HepG2 (cell line): ENCODE results near the gene MT1A. TPM values are rescaled to one million over a fixed set of nuclear protein-coding genes. Genes with fewer than 3 reads are reported as not detected.

Experiments used
- IKZF1 ChIP-seq: fragments of 450-650 bp; IDR thresholded peaks from 2 replicates; pipeline ENCODE4 v1.7.1; 2016
- KAT7 ChIP-seq: IDR thresholded peaks from 2 replicates; pipeline ENCODE4 v1.6.1; 2018; ENCODE audit warnings: borderline replicate concordance, missing compliant biosample characterization
- LCORL ChIP-seq, 2 experiments: fragments of 450-650 bp in 1 of 2; sonication (generic) in 1 of 2; formaldehyde crosslinking in 1 of 2; IDR thresholded peaks; 2 replicates each; pipeline versions ENCODE4 v1.5.0 to v1.6.1; 2017 to 2020; ENCODE audit warnings: antibody characterized with exemption in 1 of 2, missing genetic modification reagents in 1 of 2
- MED13 ChIP-seq: sonication (generic); formaldehyde crosslinking; IDR thresholded peaks from 2 replicates; pipeline ENCODE4 v1.5.0; 2020; ENCODE audit warnings: missing genetic modification reagents
- NONO ChIP-seq, 2 experiments: fragments of 450-650 bp in 1 of 2; sonication (generic) in 1 of 2; formaldehyde crosslinking in 1 of 2; IDR thresholded peaks in 1 of 2; conservative IDR thresholded peaks in 1 of 2; 2 replicates each; pipeline versions ENCODE4 v1.6.1 to v1.8.0; 2017 to 2022; ENCODE audit warnings: mild to moderate bottlenecking in 1 of 2, missing genetic modification reagents in 1 of 2, moderate library complexity in 1 of 2
- NR2C2 ChIP-seq: sonication (generic); formaldehyde crosslinking; IDR thresholded peaks from 2 replicates; pipeline ENCODE4 v1.4.0; 2020; ENCODE audit warnings: missing genetic modification reagents, mild to moderate bottlenecking, moderate library complexity, borderline replicate concordance
- SALL1 ChIP-seq: sonication (generic); formaldehyde crosslinking; IDR thresholded peaks from 2 replicates; pipeline ENCODE4 v1.8.0; 2022; ENCODE audit warnings: mild to moderate bottlenecking, missing genetic modification reagents
- SCMH1 ChIP-seq: sonication (generic); formaldehyde crosslinking; IDR thresholded peaks from 2 replicates; pipeline ENCODE4 v1.9.0; 2021; ENCODE audit warnings: missing genetic modification reagents, mild to moderate bottlenecking, borderline replicate concordance
- SMAD3 ChIP-seq: sonication (generic); formaldehyde crosslinking; IDR thresholded peaks from 2 replicates; pipeline ENCODE4 v1.4.0; 2020; ENCODE audit warnings: missing genetic modification reagents
- SNAI1 ChIP-seq: sonication (generic); formaldehyde crosslinking; IDR thresholded peaks from 2 replicates; pipeline ENCODE4 v1.5.0; 2020; ENCODE audit warnings: mild to moderate bottlenecking, missing genetic modification reagents, borderline replicate concordance
- U2AF2 ChIP-seq: fragments of 200-400 bp; formaldehyde crosslinking; IDR thresholded peaks from 2 replicates; pipeline ENCODE4 v1.6.1; 2017; ENCODE audit warnings: low read depth, mild to moderate bottlenecking, low read length
- ZNF430 ChIP-seq: sonication (generic); formaldehyde crosslinking; IDR thresholded peaks from 2 replicates; pipeline ENCODE4 v1.9.0; 2021; ENCODE audit warnings: mild to moderate bottlenecking, missing genetic modification reagents
- ZNF83 ChIP-seq: sonication (generic); formaldehyde crosslinking; IDR thresholded peaks from 2 replicates; pipeline ENCODE4 v1.4.0; 2020; ENCODE audit warnings: missing genetic modification reagents, mild to moderate bottlenecking, borderline replicate concordance
- polyA plus RNA-seq, 8 experiments: library from polyadenylated mRNA; depleted of rRNA in 3 of 8; stranded (reverse) in 7 of 8; unstranded in 1 of 8; fragments of >200 nt; fragmentation: Illumina TruSeq in 4 of 8; extraction: Trizol in 4 of 8; gene quantifications; 2 replicates each; pipeline versions ENCODE4 v1.2.1 to v1.2.3, GENCODE V29; 2011 to 2016; ENCODE audit warnings: low read depth in 4 of 8, missing spikeins in 1 of 8, mixed read lengths in 1 of 8; ENCODE audit not compliant: insufficient read depth in 1 of 8
- total RNA-seq, 5 experiments: library from RNA; depleted of rRNA; stranded (reverse); fragments of >200 nt; fragmentation: Illumina TruSeq; extraction: Trizol; gene quantifications; 2 replicates each; pipeline ENCODE4 v1.2.3, GENCODE V29; 2016; ENCODE audit warnings: low read depth in 1 of 5
- TF ChIP-seq, protein P1 (sequence below): sonication (generic); formaldehyde crosslinking; IDR thresholded peaks from 2 replicates; pipeline ENCODE4 v1.8.1; 2023; ENCODE audit warnings: missing genetic modification reagents, inconsistent platforms, borderline replicate concordance
- TF ChIP-seq, protein P2 (sequence below): sonication (generic); formaldehyde crosslinking; IDR thresholded peaks from 2 replicates; pipeline ENCODE4 v1.5.1; 2020; ENCODE audit warnings: missing genetic modification reagents, mild to moderate bottlenecking, borderline replicate concordance
- TF ChIP-seq, protein P3 (sequence below): sonication (generic); formaldehyde crosslinking; IDR thresholded peaks from 2 replicates; pipeline ENCODE4 v1.4.0; 2020; ENCODE audit warnings: mild to moderate bottlenecking, missing genetic modification reagents
- TF ChIP-seq, protein P4 (sequence below): IDR thresholded peaks from 2 replicates; pipeline ENCODE4 v1.6.1; 2016; ENCODE audit warnings: missing genetic modification reagents, missing compliant biosample characterization
- TF ChIP-seq, protein P5 (sequence below): sonication (generic); formaldehyde crosslinking; IDR thresholded peaks from 2 replicates; pipeline ENCODE4 v1.4.0; 2020; ENCODE audit warnings: missing genetic modification reagents
- TF ChIP-seq, protein P6 (sequence below): sonication (generic); formaldehyde crosslinking; IDR thresholded peaks from 2 replicates; pipeline ENCODE4 v1.4.0; 2020; ENCODE audit warnings: mild to moderate bottlenecking, missing genetic modification reagents

Gene MT1A
- total and polyA plus RNA-seq, 2 of the 13 experiments (the other 11 are each of a cell fraction or from before 2014, with no cell fraction given) = 8.3 to 10.4 TPM

DNA sequence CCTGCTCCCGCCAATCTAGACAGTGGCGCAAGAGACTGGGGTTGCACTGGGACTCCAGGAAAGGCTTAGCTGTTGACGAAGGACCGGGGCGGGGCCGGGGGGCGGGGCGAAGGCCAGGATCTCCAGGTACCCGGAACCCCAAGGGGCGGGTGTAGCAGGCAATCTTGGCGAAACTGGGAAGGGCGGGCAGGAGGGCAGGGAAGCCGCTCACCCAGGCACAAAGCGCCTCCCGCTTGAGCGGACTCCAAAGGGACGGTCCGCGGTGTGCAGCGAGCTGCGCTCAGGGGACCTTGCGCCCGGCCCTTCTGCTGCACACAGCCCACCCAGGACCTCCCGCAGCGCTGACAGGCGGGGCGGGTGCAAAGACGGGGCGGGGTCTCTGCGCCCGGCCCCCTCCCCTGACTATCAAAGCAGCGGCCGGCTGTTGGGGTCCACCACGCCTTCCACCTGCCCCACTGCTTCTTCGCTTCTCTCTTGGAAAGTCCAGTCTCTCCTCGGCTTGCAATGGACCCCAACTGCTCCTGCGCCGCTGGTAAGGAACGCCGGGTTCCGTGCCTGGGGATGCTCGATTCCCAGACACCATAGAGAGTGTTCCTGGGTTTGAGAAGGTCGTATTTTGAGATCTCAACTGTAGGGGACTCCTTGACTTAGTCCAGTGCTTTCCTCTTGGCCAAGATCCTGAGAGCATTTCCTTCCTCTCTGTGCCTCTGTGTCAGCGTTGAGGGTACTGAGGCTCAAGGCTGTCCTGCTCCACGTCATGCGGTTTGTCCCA is 19.3 kb downstream of the MT1A start, which contains the start of gene MT1F (continued):
- TF ChIP-seq, protein P1, sequence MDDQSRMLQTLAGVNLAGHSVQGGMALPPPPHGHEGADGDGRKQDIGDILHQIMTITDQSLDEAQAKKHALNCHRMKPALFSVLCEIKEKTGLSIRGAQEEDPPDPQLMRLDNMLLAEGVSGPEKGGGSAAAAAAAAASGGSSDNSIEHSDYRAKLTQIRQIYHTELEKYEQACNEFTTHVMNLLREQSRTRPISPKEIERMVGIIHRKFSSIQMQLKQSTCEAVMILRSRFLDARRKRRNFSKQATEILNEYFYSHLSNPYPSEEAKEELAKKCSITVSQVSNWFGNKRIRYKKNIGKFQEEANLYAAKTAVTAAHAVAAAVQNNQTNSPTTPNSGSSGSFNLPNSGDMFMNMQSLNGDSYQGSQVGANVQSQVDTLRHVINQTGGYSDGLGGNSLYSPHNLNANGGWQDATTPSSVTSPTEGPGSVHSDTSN = no peak
- TF ChIP-seq, protein P2, sequence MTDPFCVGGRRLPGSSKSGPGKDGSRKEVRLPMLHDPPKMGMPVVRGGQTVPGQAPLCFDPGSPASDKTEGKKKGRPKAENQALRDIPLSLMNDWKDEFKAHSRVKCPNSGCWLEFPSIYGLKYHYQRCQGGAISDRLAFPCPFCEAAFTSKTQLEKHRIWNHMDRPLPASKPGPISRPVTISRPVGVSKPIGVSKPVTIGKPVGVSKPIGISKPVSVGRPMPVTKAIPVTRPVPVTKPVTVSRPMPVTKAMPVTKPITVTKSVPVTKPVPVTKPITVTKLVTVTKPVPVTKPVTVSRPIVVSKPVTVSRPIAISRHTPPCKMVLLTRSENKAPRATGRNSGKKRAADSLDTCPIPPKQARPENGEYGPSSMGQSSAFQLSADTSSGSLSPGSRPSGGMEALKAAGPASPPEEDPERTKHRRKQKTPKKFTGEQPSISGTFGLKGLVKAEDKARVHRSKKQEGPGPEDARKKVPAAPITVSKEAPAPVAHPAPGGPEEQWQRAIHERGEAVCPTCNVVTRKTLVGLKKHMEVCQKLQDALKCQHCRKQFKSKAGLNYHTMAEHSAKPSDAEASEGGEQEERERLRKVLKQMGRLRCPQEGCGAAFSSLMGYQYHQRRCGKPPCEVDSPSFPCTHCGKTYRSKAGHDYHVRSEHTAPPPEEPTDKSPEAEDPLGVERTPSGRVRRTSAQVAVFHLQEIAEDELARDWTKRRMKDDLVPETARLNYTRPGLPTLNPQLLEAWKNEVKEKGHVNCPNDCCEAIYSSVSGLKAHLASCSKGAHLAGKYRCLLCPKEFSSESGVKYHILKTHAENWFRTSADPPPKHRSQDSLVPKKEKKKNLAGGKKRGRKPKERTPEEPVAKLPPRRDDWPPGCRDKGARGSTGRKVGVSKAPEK (CRISPR knock-in tag) = peak; percentile 48; the same call in 1 of the 2 replicates
- TF ChIP-seq NR2C2 = no peak
- TF ChIP-seq LCORL (IDR thresholded peaks at IDR 0.05) = no peak
- peak; percentile 31; the same call in 1 of the 2 replicates for TF ChIP-seq LCORL (CRISPR knock-in tag; IDR thresholded peaks at IDR 0.05)
- TF ChIP-seq, protein P3, sequence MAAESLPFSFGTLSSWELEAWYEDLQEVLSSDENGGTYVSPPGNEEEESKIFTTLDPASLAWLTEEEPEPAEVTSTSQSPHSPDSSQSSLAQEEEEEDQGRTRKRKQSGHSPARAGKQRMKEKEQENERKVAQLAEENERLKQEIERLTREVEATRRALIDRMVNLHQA (CRISPR knock-in tag) = no peak
- no peak for TF ChIP-seq ZNF83 (CRISPR knock-in tag)
- TF ChIP-seq, protein P4, sequence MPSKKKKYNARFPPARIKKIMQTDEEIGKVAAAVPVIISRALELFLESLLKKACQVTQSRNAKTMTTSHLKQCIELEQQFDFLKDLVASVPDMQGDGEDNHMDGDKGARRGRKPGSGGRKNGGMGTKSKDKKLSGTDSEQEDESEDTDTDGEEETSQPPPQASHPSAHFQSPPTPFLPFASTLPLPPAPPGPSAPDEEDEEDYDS (CRISPR knock-in tag) = 0 out of 2 replicates have a peak, but pooled peaks have one; percentile 7
- no peak for TF ChIP-seq SMAD3 (CRISPR knock-in tag)
- TF ChIP-seq SCMH1 (CRISPR knock-in tag) = no peak
- TF ChIP-seq ZNF430 (CRISPR knock-in tag) = peak; percentile 68; the same call in 1 of the 2 replicates
- TF ChIP-seq, protein P5, sequence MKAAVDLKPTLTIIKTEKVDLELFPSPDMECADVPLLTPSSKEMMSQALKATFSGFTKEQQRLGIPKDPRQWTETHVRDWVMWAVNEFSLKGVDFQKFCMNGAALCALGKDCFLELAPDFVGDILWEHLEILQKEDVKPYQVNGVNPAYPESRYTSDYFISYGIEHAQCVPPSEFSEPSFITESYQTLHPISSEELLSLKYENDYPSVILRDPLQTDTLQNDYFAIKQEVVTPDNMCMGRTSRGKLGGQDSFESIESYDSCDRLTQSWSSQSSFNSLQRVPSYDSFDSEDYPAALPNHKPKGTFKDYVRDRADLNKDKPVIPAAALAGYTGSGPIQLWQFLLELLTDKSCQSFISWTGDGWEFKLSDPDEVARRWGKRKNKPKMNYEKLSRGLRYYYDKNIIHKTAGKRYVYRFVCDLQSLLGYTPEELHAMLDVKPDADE = peak; percentile 30; the same call in 1 of the 2 replicates
- peak; percentile 36 for TF ChIP-seq SALL1 (CRISPR knock-in tag)
- TF ChIP-seq SNAI1 (CRISPR knock-in tag) = no peak
- no peak for TF ChIP-seq U2AF2
- TF ChIP-seq IKZF1 = no peak
- peak; percentile 55; the same call in 1 of the 2 replicates for TF ChIP-seq KAT7 (CRISPR knock-in tag)
- TF ChIP-seq, protein P6, sequence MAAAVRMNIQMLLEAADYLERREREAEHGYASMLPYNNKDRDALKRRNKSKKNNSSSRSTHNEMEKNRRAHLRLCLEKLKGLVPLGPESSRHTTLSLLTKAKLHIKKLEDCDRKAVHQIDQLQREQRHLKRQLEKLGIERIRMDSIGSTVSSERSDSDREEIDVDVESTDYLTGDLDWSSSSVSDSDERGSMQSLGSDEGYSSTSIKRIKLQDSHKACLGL (CRISPR knock-in tag) = peak; percentile 71; the same call in 1 of the 2 replicates
- TF ChIP-seq NONO (IDR thresholded peaks at IDR 0.05) = no peak
- peak; percentile 22 for TF ChIP-seq NONO (CRISPR knock-in tag; conservative IDR thresholded peaks at IDR 0.05)
- peak; percentile 59; the same call in 1 of the 2 replicates for TF ChIP-seq MED13
